GM21576 (cell line): ENCODE results near the gene ABI2.
"Not testable (repeated sequence)": the region's sequence is repeated elsewhere in the genome, so short reads cannot be mapped to it uniquely, and the experiment has no call there.

Experiments
- ATAC-seq: cut with Tn5 transposase; IDR thresholded peaks from one replicate; pipeline ENCODE4 v1.9.1; 2021; ENCODE audit warnings: mild to moderate bottlenecking, moderate library complexity; ENCODE audit not compliant: unreplicated experiment

ABI2 gene

GRCh38 chr2:203418271-203418670 is 90.1 kb downstream of the ABI2 start:
- ATAC-seq: no peak

- ATAC-seq: no peak
These were observed 98.9 kb downstream of the ABI2 start for GRCh38 chr2:203427061-203427460.

- not testable (repeated sequence) for ATAC-seq
These were observed 101.4 kb downstream of the ABI2 start for GRCh38 chr2:203429643-203430042.

GRCh38 chr2:203431391-203432185 is 103.4 kb downstream of the ABI2 start:
- no peak for ATAC-seq

GRCh38 chr2:203432811-203433210 is 104.6 kb downstream of the ABI2 start:
- no peak for ATAC-seq

GRCh38 chr2:203436496-203436895 is 108.3 kb downstream of the ABI2 start:
- no peak for ATAC-seq

GRCh38 chr2:203437511-203437910 is 109.3 kb downstream of the ABI2 start:
- no peak for ATAC-seq

- no peak for ATAC-seq
These were observed 110.3 kb downstream of the ABI2 start for GRCh38 chr2:203438528-203438927.

GRCh38 chr2:203440671-203441070 is 112.5 kb downstream of the ABI2 start:
- no peak for ATAC-seq

GRCh38 chr2:203441463-203441862 is 113.3 kb downstream of the ABI2 start:
- no peak for ATAC-seq

GRCh38 chr2:203442463-203442862 is 114.3 kb downstream of the ABI2 start:
- ATAC-seq: no peak

GRCh38 chr2:203444738-203445137 is 116.5 kb downstream of the ABI2 start:
- no peak for ATAC-seq

- no peak for ATAC-seq
These were observed 117.9 kb downstream of the ABI2 start for GRCh38 chr2:203446071-203446481.

GRCh38 chr2:203446780-203447179 is 118.6 kb downstream of the ABI2 start:
- ATAC-seq: no peak

GRCh38 chr2:203450561-203450960 is 122.4 kb downstream of the ABI2 start:
- ATAC-seq: no peak

- no peak for ATAC-seq
These were observed 122.8 kb downstream of the ABI2 start for GRCh38 chr2:203451011-203451410.

- ATAC-seq: no peak
These were observed 123.5 kb downstream of the ABI2 start for GRCh38 chr2:203451689-203452088.

- peak; percentile 55 for ATAC-seq
These were observed 125.8 kb downstream of the ABI2 start for GRCh38 chr2:203453858-203454451.

- ATAC-seq: no peak
These were observed 127.0 kb downstream of the ABI2 start for GRCh38 chr2:203455209-203455608.

GRCh38 chr2:203461746-203462145 is 133.6 kb downstream of the ABI2 start:
- ATAC-seq: no peak

GRCh38 chr2:203462308-203462707 is 134.1 kb downstream of the ABI2 start:
- no peak for ATAC-seq

GRCh38 chr2:203463266-203463678 is 135.1 kb downstream of the ABI2 start:
- ATAC-seq: no peak
